Measurements from ENCODE around the gene COPS9.

Gene COPS9

GRCh38 chr2:240156435-240157146 lies 20.5 kb upstream of the COPS9 start:
- Histone ChIP-seq H3K9me3 (ENCODE audit: control insufficient read depth in 2 of 2, low read length in 2 of 2) (no peaks in the 10 kb centered on the region), H3K9ac (ENCODE audit: low read length in 2 of 2) (no peak overlapping the region), H3K27ac (ENCODE audit: low read length) (no peak overlapping the region), H3K4me1 (ENCODE audit: control insufficient read depth, insufficient read depth, low read length) (no peaks in the 10 kb centered on the region), H3K36me3 (ENCODE audit: control insufficient read depth in 2 of 2, insufficient read depth in 2 of 2, low read length in 2 of 2) (no peaks in the 10 kb centered on the region), H3K27me3 (ENCODE audit: control insufficient read depth in 1 of 2, insufficient read depth in 2 of 2, low read length in 2 of 2) (peaks cover 8 to 17% of the 10 kb centered on the region in 2 donors), H3K4me3 (ENCODE audit: low read length in 2 of 2) (no peak overlapping the region)

- H3K27ac ChIP-seq (ENCODE audit: low read length) = no peak overlapping the region
- H3K36me3 ChIP-seq (ENCODE audit: control insufficient read depth in 2 of 2, insufficient read depth in 2 of 2, low read length in 2 of 2) = no peaks in the 10 kb centered on the region
- H3K9me3 ChIP-seq (ENCODE audit: control insufficient read depth in 2 of 2, low read length in 2 of 2) = no peaks in the 10 kb centered on the region
- no peak overlapping the region for H3K9ac ChIP-seq (ENCODE audit: low read length in 2 of 2)
- H3K27me3 ChIP-seq (ENCODE audit: control insufficient read depth in 1 of 2, insufficient read depth in 2 of 2, low read length in 2 of 2) = peaks cover 14 to 22% of the 10 kb centered on the region in 2 donors
- no peaks in the 10 kb centered on the region for H3K4me1 ChIP-seq (ENCODE audit: control insufficient read depth, insufficient read depth, low read length)
- H3K4me3 ChIP-seq (ENCODE audit: low read length in 2 of 2) = no peak overlapping the region
Observed at GRCh38 chr2:240155745-240156390, 19.8 kb upstream of the COPS9 start.

DNA sequence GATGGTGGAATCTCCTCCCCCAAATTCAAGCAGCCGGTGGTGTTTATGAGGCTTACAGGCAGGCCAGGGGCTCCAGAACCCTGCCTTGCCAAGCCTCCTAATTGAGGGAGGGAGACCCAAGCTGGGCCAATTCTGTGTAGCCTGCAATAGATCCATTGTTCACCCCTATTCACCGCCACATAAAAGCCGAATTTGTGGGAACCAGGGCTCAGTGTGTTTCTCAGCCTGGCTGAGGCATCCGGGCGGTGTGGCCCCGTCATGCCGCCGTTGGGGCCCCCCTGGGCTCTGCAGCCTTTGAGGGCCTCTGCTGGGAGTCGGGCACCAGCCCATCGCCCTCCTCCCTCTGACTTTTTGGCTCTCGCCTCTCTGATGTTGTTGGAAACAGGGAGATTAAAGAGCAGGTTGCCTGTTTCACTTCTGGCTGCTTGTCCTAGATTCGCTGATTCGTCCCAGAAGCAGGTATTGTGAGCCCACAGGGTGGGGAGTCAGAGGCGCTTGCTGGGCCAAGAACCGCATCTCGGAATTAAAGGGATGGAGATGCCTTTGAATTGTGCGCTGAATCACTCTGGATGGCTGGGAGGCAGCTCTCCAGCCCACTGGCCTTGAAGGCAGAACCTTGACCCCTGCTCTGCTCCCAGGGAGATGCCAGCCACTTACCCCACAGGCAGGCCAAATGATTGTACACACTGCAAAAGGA lies 19.1 kb upstream of the COPS9 start:
- Histone ChIP-seq H3K27ac (ENCODE audit: low read length) (no peak overlapping the region), H3K4me1 (ENCODE audit: control insufficient read depth, insufficient read depth, low read length) (no peaks in the 10 kb centered on the region), H3K4me3 (ENCODE audit: low read length in 2 of 2) (no peak overlapping the region), H3K36me3 (ENCODE audit: control insufficient read depth in 2 of 2, insufficient read depth in 2 of 2, low read length in 2 of 2) (no peaks in the 10 kb centered on the region), H3K9ac (ENCODE audit: low read length in 2 of 2) (no peak overlapping the region), H3K27me3 (ENCODE audit: control insufficient read depth in 1 of 2, insufficient read depth in 2 of 2, low read length in 2 of 2) (peaks cover 18 to 22% of the 10 kb centered on the region in 2 donors), H3K9me3 (ENCODE audit: control insufficient read depth in 2 of 2, low read length in 2 of 2) (no peaks in the 10 kb centered on the region)

- Histone ChIP-seq H3K9me3 (ENCODE audit: control insufficient read depth in 2 of 2, low read length in 2 of 2) (no peaks in the 10 kb centered on the region), H3K9ac (ENCODE audit: low read length in 2 of 2) (no peak overlapping the region), H3K36me3 (ENCODE audit: control insufficient read depth in 2 of 2, insufficient read depth in 2 of 2, low read length in 2 of 2) (no peaks in the 10 kb centered on the region), H3K4me3 (ENCODE audit: low read length in 2 of 2) (no peak overlapping the region), H3K4me1 (ENCODE audit: control insufficient read depth, insufficient read depth, low read length) (no peaks in the 10 kb centered on the region), H3K27ac (ENCODE audit: low read length) (no peak overlapping the region), H3K27me3 (ENCODE audit: control insufficient read depth in 1 of 2, insufficient read depth in 2 of 2, low read length in 2 of 2) (peaks cover 24 to 27% of the 10 kb centered on the region in 2 donors)
Observed at GRCh38 chr2:240154606-240155005, 18.5 kb upstream of the COPS9 start.

GRCh38 chr2:240153418-240153817 lies 17.3 kb upstream of the COPS9 start:
- Histone ChIP-seq H3K27me3 (ENCODE audit: control insufficient read depth in 1 of 2, insufficient read depth in 2 of 2, low read length in 2 of 2) (peaks cover 25 to 36% of the 10 kb centered on the region in 2 donors), H3K4me1 (ENCODE audit: control insufficient read depth, insufficient read depth, low read length) (no peaks in the 10 kb centered on the region), H3K36me3 (ENCODE audit: control insufficient read depth in 2 of 2, insufficient read depth in 2 of 2, low read length in 2 of 2) (no peaks in the 10 kb centered on the region), H3K9ac (ENCODE audit: low read length in 2 of 2) (no peak overlapping the region), H3K4me3 (ENCODE audit: low read length in 2 of 2) (no peak overlapping the region), H3K9me3 (ENCODE audit: control insufficient read depth in 2 of 2, low read length in 2 of 2) (no peaks in the 10 kb centered on the region), H3K27ac (ENCODE audit: low read length) (no peak overlapping the region)

- no peak overlapping the region for H3K4me3 ChIP-seq (ENCODE audit: low read length in 2 of 2)
- no peaks in the 10 kb centered on the region for H3K36me3 ChIP-seq (ENCODE audit: control insufficient read depth in 2 of 2, insufficient read depth in 2 of 2, low read length in 2 of 2)
- no peak overlapping the region for H3K27ac ChIP-seq (ENCODE audit: low read length)
- H3K4me1 ChIP-seq (ENCODE audit: control insufficient read depth, insufficient read depth, low read length) = no peaks in the 10 kb centered on the region
- no peaks in the 10 kb centered on the region for H3K9me3 ChIP-seq (ENCODE audit: control insufficient read depth in 2 of 2, low read length in 2 of 2)
- no peak overlapping the region for H3K9ac ChIP-seq (ENCODE audit: low read length in 2 of 2)
- peaks cover 25 to 37% of the 10 kb centered on the region in 2 donors for H3K27me3 ChIP-seq (ENCODE audit: control insufficient read depth in 1 of 2, insufficient read depth in 2 of 2, low read length in 2 of 2)
Observed at GRCh38 chr2:240151477-240152031, 15.4 kb upstream of the COPS9 start.

DNA sequence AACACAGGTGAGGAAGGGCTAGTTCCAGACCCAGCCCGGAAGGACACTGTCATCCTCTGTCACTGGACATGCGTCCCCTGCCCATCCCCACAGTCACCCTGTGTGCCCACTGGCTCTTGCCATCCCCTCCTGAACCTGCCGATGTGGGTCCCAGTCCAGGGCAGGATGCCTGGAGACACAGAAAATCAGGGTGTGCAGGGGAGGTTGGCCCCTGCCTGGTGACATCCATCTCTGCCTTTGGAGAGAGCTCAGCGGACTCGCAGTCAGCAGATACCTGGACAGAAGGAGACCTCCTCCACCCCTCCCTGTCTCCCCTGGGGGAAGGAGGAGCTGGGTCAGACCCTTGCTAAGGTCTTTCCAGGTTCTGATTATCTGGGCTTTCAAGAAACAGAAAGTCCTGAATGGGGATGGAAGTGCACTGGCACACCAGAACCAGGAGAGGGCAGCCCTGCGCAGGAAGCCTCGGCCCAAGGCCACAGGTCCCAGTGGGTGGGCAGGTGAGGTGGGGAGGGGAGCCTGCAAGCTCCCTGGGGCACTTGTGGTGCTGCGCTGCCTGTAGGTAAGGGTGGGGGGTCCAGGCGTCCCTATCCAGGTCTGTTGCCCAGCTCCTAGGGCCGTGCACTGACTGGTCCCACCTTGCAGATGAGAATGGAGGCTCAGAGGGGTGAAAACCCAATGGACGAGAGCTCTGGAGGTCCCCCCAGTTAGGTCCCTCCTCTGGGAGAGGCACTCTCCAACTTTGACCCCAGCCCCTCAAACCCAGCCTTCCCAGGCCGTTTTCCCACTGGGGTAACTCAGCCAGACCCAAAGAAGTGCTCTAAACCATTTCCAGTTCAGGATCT lies 14.1 kb upstream of the COPS9 start:
- Histone ChIP-seq H3K9ac (ENCODE audit: low read length in 2 of 2) (no peak overlapping the region), H3K9me3 (ENCODE audit: control insufficient read depth in 2 of 2, low read length in 2 of 2) (no peaks in the 10 kb centered on the region), H3K4me3 (ENCODE audit: low read length in 2 of 2) (no peak overlapping the region), H3K27ac (ENCODE audit: low read length) (no peak overlapping the region), H3K4me1 (ENCODE audit: control insufficient read depth, insufficient read depth, low read length) (no peaks in the 10 kb centered on the region), H3K27me3 (ENCODE audit: control insufficient read depth in 1 of 2, insufficient read depth in 2 of 2, low read length in 2 of 2) (peaks cover 27 to 37% of the 10 kb centered on the region in 2 donors), H3K36me3 (ENCODE audit: control insufficient read depth in 2 of 2, insufficient read depth in 2 of 2, low read length in 2 of 2) (no peaks in the 10 kb centered on the region)

- no peaks in the 10 kb centered on the region for H3K4me1 ChIP-seq (ENCODE audit: control insufficient read depth, insufficient read depth, low read length)
- H3K9me3 ChIP-seq (ENCODE audit: control insufficient read depth in 2 of 2, low read length in 2 of 2) = no peaks in the 10 kb centered on the region
- H3K9ac ChIP-seq (ENCODE audit: low read length in 2 of 2) = no peak overlapping the region
- H3K4me3 ChIP-seq (ENCODE audit: low read length in 2 of 2) = no peak overlapping the region
- no peaks in the 10 kb centered on the region for H3K36me3 ChIP-seq (ENCODE audit: control insufficient read depth in 2 of 2, insufficient read depth in 2 of 2, low read length in 2 of 2)
- no peak overlapping the region for H3K27ac ChIP-seq (ENCODE audit: low read length)
- peaks cover 27 to 40% of the 10 kb centered on the region in 2 donors for H3K27me3 ChIP-seq (ENCODE audit: control insufficient read depth in 1 of 2, insufficient read depth in 2 of 2, low read length in 2 of 2)
Observed at GRCh38 chr2:240147911-240148587, 11.9 kb upstream of the COPS9 start.

GRCh38 chr2:240147382-240147781 lies 11.3 kb upstream of the COPS9 start:
- Histone ChIP-seq H3K36me3 (ENCODE audit: control insufficient read depth in 2 of 2, insufficient read depth in 2 of 2, low read length in 2 of 2) (no peaks in the 10 kb centered on the region), H3K9me3 (ENCODE audit: control insufficient read depth in 2 of 2, low read length in 2 of 2) (no peaks in the 10 kb centered on the region), H3K4me3 (ENCODE audit: low read length in 2 of 2) (no peak overlapping the region), H3K27ac (ENCODE audit: low read length) (no peak overlapping the region), H3K27me3 (ENCODE audit: control insufficient read depth in 1 of 2, insufficient read depth in 2 of 2, low read length in 2 of 2) (peaks cover 27 to 38% of the 10 kb centered on the region in 2 donors), H3K9ac (ENCODE audit: low read length in 2 of 2) (no peak overlapping the region), H3K4me1 (ENCODE audit: control insufficient read depth, insufficient read depth, low read length) (no peaks in the 10 kb centered on the region)
